GM12878 (cell line): ENCODE data around the gene AIFM1. TPM values are rescaled to one million over a fixed set of nuclear protein-coding genes. Genes with fewer than 3 reads are reported as not detected.

Source experiments
- ATF7 ChIP-seq: fragments of 450-650 bp; IDR thresholded peaks from 2 replicates; pipeline ENCODE4 v1.6.1; 2016; ENCODE audit warnings: low read depth, mild to moderate bottlenecking
- BRCA1 ChIP-seq: IDR thresholded peaks from 2 replicates; pipeline ENCODE4 v1.6.1; 2011; ENCODE audit warnings: low read depth, low read length, improper control_type of control experiment
- CBFB ChIP-seq: IDR thresholded peaks from 2 replicates; pipeline ENCODE4 v1.6.1; 2016; ENCODE audit warnings: antibody characterized with exemption, low read depth
- CEBPB ChIP-seq, 2 experiments: fragments of 150-350 bp in 1 of 2; IDR thresholded peaks; 2 replicates each; pipeline ENCODE4 v1.6.1; 2012 to 2014; ENCODE audit warnings: low read depth in 2 of 2, low read length in 2 of 2, borderline replicate concordance in 1 of 2, inconsistent platforms in 1 of 2
- CREB1 ChIP-seq: IDR thresholded peaks from 2 replicates; pipeline ENCODE4 v1.6.1; 2012; ENCODE audit warnings: low read depth, mild to moderate bottlenecking, inconsistent platforms
- EP300 ChIP-seq, 2 experiments: fragments of 150-350 bp in 1 of 2; IDR thresholded peaks; 2 replicates each; pipeline ENCODE4 v1.6.1; 2011 to 2012; ENCODE audit warnings: low read depth in 2 of 2, low read length in 2 of 2, borderline replicate concordance in 1 of 2, improper control_type of control experiment in 1 of 2, inconsistent platforms in 1 of 2; ENCODE audit not compliant: control insufficient read depth in 1 of 2
- JUNB ChIP-seq: IDR thresholded peaks from 2 replicates; pipeline ENCODE4 v1.6.1; 2016; ENCODE audit warnings: antibody characterized with exemption, mild to moderate bottlenecking
- KAT2A ChIP-seq: conservative IDR thresholded peaks from 2 replicates; pipeline ENCODE4 v1.6.1; 2011; ENCODE audit warnings: low read depth, low read length; ENCODE audit not compliant: control insufficient read depth
- MYB ChIP-seq: fragments of 150-350 bp; IDR thresholded peaks from 2 replicates; pipeline ENCODE4 v1.6.1; 2014; ENCODE audit warnings: mild to moderate bottlenecking, low read depth, low read length, borderline replicate concordance
- NFYA ChIP-seq: IDR thresholded peaks from 2 replicates; pipeline ENCODE4 v1.6.1; 2011; ENCODE audit warnings: low read depth, mild to moderate bottlenecking, low read length, improper control_type of control experiment, borderline replicate concordance
- PAX5 ChIP-seq: IDR thresholded peaks from 2 replicates; pipeline ENCODE4 v1.6.1; 2011; ENCODE audit warnings: low read depth, low read length, borderline replicate concordance
- PAX8 ChIP-seq: fragments of 450-650 bp; IDR thresholded peaks from 2 replicates; pipeline ENCODE4 v1.6.1; 2017; ENCODE audit warnings: mild to moderate bottlenecking, moderate library complexity
- RCOR1 ChIP-seq: conservative IDR thresholded peaks from 2 replicates; pipeline ENCODE4 v1.6.1; 2012; ENCODE audit warnings: low read depth, low read length, improper control_type of control experiment
- SMAD5 ChIP-seq: IDR thresholded peaks from 2 replicates; pipeline ENCODE4 v1.6.1; 2016; ENCODE audit warnings: antibody characterized with exemption, low read depth
- SREBF1 ChIP-seq: IDR thresholded peaks from 2 replicates; pipeline ENCODE4 v1.6.1; 2012; ENCODE audit warnings: mild to moderate bottlenecking, low read length
- SUPT20H ChIP-seq: IDR thresholded peaks from 2 replicates; pipeline ENCODE4 v1.6.1; 2011; ENCODE audit warnings: low read depth, mild to moderate bottlenecking, low read length, moderate library complexity, borderline replicate concordance; ENCODE audit not compliant: control insufficient read depth
- TARDBP ChIP-seq: IDR thresholded peaks from 2 replicates; pipeline ENCODE4 v1.6.1; 2016; ENCODE audit warnings: borderline replicate concordance
- ZSCAN29 ChIP-seq: fragments of 450-650 bp; IDR thresholded peaks from 2 replicates; pipeline ENCODE4 v1.6.1; 2017; ENCODE audit warnings: mild to moderate bottlenecking, moderate library complexity
- polyA plus RNA-seq, 11 experiments: library from polyadenylated mRNA; depleted of rRNA in 4 of 11; unstranded in 6 of 11; stranded (reverse) in 5 of 11; fragments of >200 nt; fragmentation: Nextera tagmentation in 4 of 11; fragmentation: Illumina TruSeq in 1 of 11; extraction: Ambion mirVana in 4 of 11; extraction: Trizol in 1 of 11; gene quantifications; 1 replicate in 1 of 11; 2 replicates in 10 of 11; pipeline versions ENCODE4 v1.2.1 to v1.2.3, GENCODE V29; 2011 to 2016; ENCODE audit warnings: inconsistent platforms in 2 of 11, missing spikeins in 2 of 11, low read depth in 1 of 11
- total RNA-seq, 4 experiments: library from RNA; depleted of rRNA in 3 of 4; stranded (reverse); fragments of >200 nt in 3 of 4; fragmentation: Illumina TruSeq in 1 of 4; extraction: Trizol in 1 of 4; gene quantifications; 2 replicates each; pipeline versions ENCODE4 v1.2.1 to v1.2.3, GENCODE V29; 2013 to 2021
- TF ChIP-seq, protein P1 (sequence below): IDR thresholded peaks from 2 replicates; pipeline ENCODE4 v1.6.1; 2012; ENCODE audit warnings: mild to moderate bottlenecking, low read depth, low read length
- TF ChIP-seq, protein P2 (sequence below): fragments of 450-650 bp; formaldehyde crosslinking; IDR thresholded peaks from 2 replicates; pipeline ENCODE4 v1.5.0; 2022; ENCODE audit warnings: mild to moderate bottlenecking, missing genetic modification characterization
- TF ChIP-seq, protein P3 (sequence below): IDR thresholded peaks from 2 replicates; pipeline ENCODE4 v1.6.1; 2011; ENCODE audit warnings: low read depth, low read length, improper control_type of control experiment, borderline replicate concordance
- TF ChIP-seq, protein P4 (sequence below), 3 experiments: IDR thresholded peaks in 2 of 3; conservative IDR thresholded peaks in 1 of 3; 2 replicates each; pipeline ENCODE4 v1.5.1; 2011; ENCODE audit warnings: low read depth in 3 of 3, low read length in 3 of 3, mild to moderate bottlenecking in 3 of 3, control low read depth in 2 of 3, moderate library complexity in 2 of 3, inconsistent platforms in 1 of 3, mixed read lengths in 1 of 3; ENCODE audit not compliant: control insufficient read depth in 2 of 3, insufficient read depth in 1 of 3; ENCODE audit errors: extremely low read depth in 1 of 3

The AIFM1 gene
- total and polyA plus RNA-seq, 10 of the 15 experiments (the other 5 are each of a cell fraction or from before 2014, with no cell fraction given): 44.2 to 121 (median 80.0) TPM

DNA sequence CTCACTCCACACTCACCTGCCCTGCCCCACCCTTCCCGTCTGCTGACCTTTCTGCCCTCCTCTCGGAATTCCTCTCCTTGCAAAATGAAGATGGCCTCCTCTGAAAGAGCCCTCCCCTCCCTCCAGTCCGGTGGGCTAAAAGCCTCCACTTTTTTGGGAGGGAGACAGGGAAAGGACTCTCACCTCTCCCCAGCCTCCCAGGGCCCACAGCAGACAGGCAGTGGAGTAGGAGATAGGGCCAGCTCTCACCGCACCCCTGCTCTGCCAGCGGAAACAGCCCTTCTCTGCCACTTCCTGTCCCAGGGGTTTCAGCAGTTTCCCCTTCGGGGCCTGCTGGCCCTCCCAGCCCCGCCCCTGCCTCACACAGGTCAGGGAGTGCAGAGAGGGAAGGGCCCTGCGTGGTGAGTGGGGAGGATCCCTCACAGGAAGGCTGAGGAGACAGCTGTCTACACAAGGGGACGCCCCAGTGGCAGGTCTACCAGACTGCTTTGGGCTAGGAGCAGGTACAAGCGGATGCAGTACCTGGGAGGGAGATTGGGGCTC is 73.6 kb downstream of the AIFM1 start (continued):
- TF ChIP-seq SUPT20H (no peak), KAT2A (no peak), CREB1 (no peak), TARDBP (no peak), ATF7 (0 out of 2 replicates have a peak, but pooled peaks have one; percentile 11), CEBPB (IDR thresholded peaks at IDR 0.05; ENCODE audit: borderline replicate concordance in 1 of 2, low read depth in 2 of 2, low read length in 2 of 2) (no peak), SMAD5 (no peak), PAX8 (no peak), BRCA1 (no peak), NFYA (no peak), CBFB (0 out of 2 replicates have a peak, but pooled peaks have one; percentile 15), ZSCAN29 (no peak), JUNB (no peak), SREBF1 (no peak), EP300 (IDR thresholded peaks at IDR 0.05; ENCODE audit: borderline replicate concordance in 1 of 2, control insufficient read depth in 1 of 2, low read depth in 2 of 2, low read length in 2 of 2) (no peak), RCOR1 (no peak), MYB (no peak), PAX5 (no peak)
- TF ChIP-seq, protein P1, sequence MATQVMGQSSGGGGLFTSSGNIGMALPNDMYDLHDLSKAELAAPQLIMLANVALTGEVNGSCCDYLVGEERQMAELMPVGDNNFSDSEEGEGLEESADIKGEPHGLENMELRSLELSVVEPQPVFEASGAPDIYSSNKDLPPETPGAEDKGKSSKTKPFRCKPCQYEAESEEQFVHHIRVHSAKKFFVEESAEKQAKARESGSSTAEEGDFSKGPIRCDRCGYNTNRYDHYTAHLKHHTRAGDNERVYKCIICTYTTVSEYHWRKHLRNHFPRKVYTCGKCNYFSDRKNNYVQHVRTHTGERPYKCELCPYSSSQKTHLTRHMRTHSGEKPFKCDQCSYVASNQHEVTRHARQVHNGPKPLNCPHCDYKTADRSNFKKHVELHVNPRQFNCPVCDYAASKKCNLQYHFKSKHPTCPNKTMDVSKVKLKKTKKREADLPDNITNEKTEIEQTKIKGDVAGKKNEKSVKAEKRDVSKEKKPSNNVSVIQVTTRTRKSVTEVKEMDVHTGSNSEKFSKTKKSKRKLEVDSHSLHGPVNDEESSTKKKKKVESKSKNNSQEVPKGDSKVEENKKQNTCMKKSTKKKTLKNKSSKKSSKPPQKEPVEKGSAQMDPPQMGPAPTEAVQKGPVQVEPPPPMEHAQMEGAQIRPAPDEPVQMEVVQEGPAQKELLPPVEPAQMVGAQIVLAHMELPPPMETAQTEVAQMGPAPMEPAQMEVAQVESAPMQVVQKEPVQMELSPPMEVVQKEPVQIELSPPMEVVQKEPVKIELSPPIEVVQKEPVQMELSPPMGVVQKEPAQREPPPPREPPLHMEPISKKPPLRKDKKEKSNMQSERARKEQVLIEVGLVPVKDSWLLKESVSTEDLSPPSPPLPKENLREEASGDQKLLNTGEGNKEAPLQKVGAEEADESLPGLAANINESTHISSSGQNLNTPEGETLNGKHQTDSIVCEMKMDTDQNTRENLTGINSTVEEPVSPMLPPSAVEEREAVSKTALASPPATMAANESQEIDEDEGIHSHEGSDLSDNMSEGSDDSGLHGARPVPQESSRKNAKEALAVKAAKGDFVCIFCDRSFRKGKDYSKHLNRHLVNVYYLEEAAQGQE: no peak
- TF ChIP-seq, protein P2, sequence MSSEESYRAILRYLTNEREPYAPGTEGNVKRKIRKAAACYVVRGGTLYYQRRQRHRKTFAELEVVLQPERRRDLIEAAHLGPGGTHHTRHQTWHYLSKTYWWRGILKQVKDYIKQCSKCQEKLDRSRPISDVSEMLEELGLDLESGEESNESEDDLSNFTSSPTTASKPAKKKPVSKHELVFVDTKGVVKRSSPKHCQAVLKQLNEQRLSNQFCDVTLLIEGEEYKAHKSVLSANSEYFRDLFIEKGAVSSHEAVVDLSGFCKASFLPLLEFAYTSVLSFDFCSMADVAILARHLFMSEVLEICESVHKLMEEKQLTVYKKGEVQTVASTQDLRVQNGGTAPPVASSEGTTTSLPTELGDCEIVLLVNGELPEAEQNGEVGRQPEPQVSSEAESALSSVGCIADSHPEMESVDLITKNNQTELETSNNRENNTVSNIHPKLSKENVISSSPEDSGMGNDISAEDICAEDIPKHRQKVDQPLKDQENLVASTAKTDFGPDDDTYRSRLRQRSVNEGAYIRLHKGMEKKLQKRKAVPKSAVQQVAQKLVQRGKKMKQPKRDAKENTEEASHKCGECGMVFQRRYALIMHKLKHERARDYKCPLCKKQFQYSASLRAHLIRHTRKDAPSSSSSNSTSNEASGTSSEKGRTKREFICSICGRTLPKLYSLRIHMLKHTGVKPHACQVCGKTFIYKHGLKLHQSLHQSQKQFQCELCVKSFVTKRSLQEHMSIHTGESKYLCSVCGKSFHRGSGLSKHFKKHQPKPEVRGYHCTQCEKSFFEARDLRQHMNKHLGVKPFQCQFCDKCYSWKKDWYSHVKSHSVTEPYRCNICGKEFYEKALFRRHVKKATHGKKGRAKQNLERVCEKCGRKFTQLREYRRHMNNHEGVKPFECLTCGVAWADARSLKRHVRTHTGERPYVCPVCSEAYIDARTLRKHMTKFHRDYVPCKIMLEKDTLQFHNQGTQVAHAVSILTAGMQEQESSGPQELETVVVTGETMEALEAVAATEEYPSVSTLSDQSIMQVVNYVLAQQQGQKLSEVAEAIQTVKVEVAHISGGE (CRISPR knock-in tag): no peak
- TF ChIP-seq, protein P3, sequence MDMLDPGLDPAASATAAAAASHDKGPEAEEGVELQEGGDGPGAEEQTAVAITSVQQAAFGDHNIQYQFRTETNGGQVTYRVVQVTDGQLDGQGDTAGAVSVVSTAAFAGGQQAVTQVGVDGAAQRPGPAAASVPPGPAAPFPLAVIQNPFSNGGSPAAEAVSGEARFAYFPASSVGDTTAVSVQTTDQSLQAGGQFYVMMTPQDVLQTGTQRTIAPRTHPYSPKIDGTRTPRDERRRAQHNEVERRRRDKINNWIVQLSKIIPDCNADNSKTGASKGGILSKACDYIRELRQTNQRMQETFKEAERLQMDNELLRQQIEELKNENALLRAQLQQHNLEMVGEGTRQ: no peak
- TF ChIP-seq, protein P4, sequence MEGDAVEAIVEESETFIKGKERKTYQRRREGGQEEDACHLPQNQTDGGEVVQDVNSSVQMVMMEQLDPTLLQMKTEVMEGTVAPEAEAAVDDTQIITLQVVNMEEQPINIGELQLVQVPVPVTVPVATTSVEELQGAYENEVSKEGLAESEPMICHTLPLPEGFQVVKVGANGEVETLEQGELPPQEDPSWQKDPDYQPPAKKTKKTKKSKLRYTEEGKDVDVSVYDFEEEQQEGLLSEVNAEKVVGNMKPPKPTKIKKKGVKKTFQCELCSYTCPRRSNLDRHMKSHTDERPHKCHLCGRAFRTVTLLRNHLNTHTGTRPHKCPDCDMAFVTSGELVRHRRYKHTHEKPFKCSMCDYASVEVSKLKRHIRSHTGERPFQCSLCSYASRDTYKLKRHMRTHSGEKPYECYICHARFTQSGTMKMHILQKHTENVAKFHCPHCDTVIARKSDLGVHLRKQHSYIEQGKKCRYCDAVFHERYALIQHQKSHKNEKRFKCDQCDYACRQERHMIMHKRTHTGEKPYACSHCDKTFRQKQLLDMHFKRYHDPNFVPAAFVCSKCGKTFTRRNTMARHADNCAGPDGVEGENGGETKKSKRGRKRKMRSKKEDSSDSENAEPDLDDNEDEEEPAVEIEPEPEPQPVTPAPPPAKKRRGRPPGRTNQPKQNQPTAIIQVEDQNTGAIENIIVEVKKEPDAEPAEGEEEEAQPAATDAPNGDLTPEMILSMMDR (IDR thresholded peaks at IDR 0.05 in 2 of 3, conservative IDR thresholded peaks at IDR 0.05 in 1 of 3; ENCODE audit: control insufficient read depth in 2 of 3, extremely low read depth in 1 of 3, insufficient read depth in 1 of 3, low read depth in 3 of 3, low read length in 3 of 3): peak; percentile 22 to 33 (median 28); a peak in 4 of 6 replicates
